ENCODE data around the gene CSPG5. TPM values are rescaled to one million over a fixed set of nuclear protein-coding genes. Genes with fewer than 3 reads are reported as not detected.

The CSPG5 gene
- total RNA-seq, 1 experiment from 2014 or later: 0.66 TPM

DNA sequence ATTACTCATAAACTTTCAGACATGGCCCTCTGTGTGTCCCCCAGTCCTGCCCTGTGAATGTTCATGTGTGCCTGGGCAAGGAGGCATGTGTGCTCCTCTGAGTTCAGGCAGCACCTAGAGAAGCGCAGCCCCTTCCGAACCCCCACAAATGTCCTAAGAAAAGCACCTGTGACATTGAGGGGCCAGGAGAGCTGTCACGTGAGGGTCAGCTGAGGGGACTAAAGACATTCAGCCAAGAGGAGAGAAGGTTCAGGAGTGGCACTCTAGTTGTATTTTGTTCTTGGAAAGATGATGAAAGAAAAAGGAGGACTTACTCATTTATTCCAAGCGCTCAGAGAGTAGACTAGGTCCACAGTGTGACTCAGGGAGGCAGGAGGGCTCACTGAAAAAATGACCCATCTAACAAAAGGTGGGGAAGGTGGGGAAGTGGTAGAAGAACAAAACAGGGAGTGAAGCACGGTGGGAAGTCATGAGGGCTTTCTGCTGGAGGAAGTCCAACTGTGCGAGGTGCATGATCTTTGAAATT lies 37.0 kb downstream of the CSPG5 start:
- BruUV-seq (replicated peaks): no TSS peak
- intact Hi-C loops (cut with micrococcal nuclease): no loop called here
- Histone ChIP-seq H2AFZ (ENCODE audit: low read length) (no peak overlapping the region), H4K20me1 (ENCODE audit: low read length) (no peaks in the 10 kb centered on the region), H3F3A (ENCODE audit: low read length, unreplicated experiment) (no peaks in the 10 kb centered on the region), H3K9me3 (ENCODE audit: low read length) (no peaks in the 10 kb centered on the region), H3K9me2 (replicated peaks; ENCODE audit: low read length) (no peaks in the 10 kb centered on the region), H3K9ac (ENCODE audit: low read length) (no peak overlapping the region), H3K4me3 (ENCODE audit: low read length) (no peak overlapping the region), H3K79me2 (ENCODE audit: low read length) (no peaks in the 10 kb centered on the region), H3K27me3 (ENCODE audit: low read length) (no peaks in the 10 kb centered on the region), H3K27ac (ENCODE audit: low read length) (no peak overlapping the region), H3K4me1 (ENCODE audit: insufficient read depth, low read length) (no peaks in the 10 kb centered on the region), H3K4me2 (ENCODE audit: low read length) (no peak overlapping the region), H3K36me3 (ENCODE audit: low read depth, low read length) (no peaks in the 10 kb centered on the region)
- ChIA-PET CTCF (interaction anchor here (0.5 kb wide), 1 partner anchor 9 kb away, joined by 3 read pairs; no protein-coding TSS in a partner anchor), POLR2A (ENCODE audit: unreplicated experiment) (no interaction called here)
- DNase-seq: no peak
- no peak for ATAC-seq
- TF ChIP-seq, protein P1, sequence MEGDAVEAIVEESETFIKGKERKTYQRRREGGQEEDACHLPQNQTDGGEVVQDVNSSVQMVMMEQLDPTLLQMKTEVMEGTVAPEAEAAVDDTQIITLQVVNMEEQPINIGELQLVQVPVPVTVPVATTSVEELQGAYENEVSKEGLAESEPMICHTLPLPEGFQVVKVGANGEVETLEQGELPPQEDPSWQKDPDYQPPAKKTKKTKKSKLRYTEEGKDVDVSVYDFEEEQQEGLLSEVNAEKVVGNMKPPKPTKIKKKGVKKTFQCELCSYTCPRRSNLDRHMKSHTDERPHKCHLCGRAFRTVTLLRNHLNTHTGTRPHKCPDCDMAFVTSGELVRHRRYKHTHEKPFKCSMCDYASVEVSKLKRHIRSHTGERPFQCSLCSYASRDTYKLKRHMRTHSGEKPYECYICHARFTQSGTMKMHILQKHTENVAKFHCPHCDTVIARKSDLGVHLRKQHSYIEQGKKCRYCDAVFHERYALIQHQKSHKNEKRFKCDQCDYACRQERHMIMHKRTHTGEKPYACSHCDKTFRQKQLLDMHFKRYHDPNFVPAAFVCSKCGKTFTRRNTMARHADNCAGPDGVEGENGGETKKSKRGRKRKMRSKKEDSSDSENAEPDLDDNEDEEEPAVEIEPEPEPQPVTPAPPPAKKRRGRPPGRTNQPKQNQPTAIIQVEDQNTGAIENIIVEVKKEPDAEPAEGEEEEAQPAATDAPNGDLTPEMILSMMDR (conservative IDR thresholded peaks at IDR 0.05; ENCODE audit: low read depth, low read length): no peak
- TF ChIP-seq EZH2 (IDR thresholded peaks at IDR 0.05; ENCODE audit: low read length, unreplicated experiment) (no peak), EZH2phosphoT487 (IDR thresholded peaks at IDR 0.05; ENCODE audit: borderline replicate concordance, low read length) (no peak)

DNA sequence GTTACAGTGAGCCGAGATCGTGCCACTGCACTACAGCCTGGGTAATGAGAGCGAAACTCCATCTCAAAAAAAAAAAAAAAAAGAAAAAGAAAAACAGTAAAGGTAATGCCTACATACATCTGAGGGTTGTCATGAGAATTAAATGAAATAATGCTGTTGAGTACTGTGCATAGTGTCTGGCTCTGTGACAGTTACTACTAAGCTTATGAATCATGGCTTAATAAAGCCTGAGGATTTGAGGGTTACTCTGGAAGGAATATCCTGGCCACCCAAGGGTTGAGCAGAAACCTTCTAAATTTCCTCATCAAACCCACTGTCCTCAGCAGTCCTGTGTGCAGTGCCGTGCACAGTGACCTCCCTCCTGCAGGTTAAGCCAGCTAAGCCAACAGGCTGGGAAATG lies 38.4 kb downstream of the CSPG5 start:
- ATAC-seq (peak; percentile 56; the same call in 1 of the 2 replicates), DNase-seq (no peak)
- no peaks in the 10 kb centered on the region for H3K4me1 ChIP-seq (ENCODE audit: insufficient read depth, low read length)
- H3K4me2 ChIP-seq (ENCODE audit: low read length): no peak overlapping the region
- no peak for TF ChIP-seq EZH2phosphoT487 (IDR thresholded peaks at IDR 0.05; ENCODE audit: borderline replicate concordance, low read length)
- TF ChIP-seq, protein P1 (conservative IDR thresholded peaks at IDR 0.05; ENCODE audit: low read depth, low read length): no peak
- no peak for TF ChIP-seq EZH2 (IDR thresholded peaks at IDR 0.05; ENCODE audit: low read length, unreplicated experiment)
- no peaks in the 10 kb centered on the region for H3K27me3 ChIP-seq (ENCODE audit: low read length)
- no peaks in the 10 kb centered on the region for H3K9me2 ChIP-seq (replicated peaks; ENCODE audit: low read length)
- H3K4me3 ChIP-seq (ENCODE audit: low read length): no peak overlapping the region
- no peaks in the 10 kb centered on the region for H3K36me3 ChIP-seq (ENCODE audit: low read depth, low read length)
- H3K9me3 ChIP-seq (ENCODE audit: low read length): no peaks in the 10 kb centered on the region
- no peaks in the 10 kb centered on the region for H3K79me2 ChIP-seq (ENCODE audit: low read length)
- no peak overlapping the region for H3K27ac ChIP-seq (ENCODE audit: low read length)
- H2AFZ ChIP-seq (ENCODE audit: low read length): no peak overlapping the region
- CTCF ChIA-PET: interaction anchor here (0.5 kb wide), 1 partner anchor 256 kb away, joined by 5 read pairs; no protein-coding TSS in a partner anchor
- POLR2A ChIA-PET (ENCODE audit: unreplicated experiment): no interaction called here
- no peaks in the 10 kb centered on the region for H4K20me1 ChIP-seq (ENCODE audit: low read length)
- no peaks in the 10 kb centered on the region for H3F3A ChIP-seq (ENCODE audit: low read length, unreplicated experiment)
- intact Hi-C loops (cut with micrococcal nuclease): no loop called here
- BruUV-seq (replicated peaks): no TSS peak
- H3K9ac ChIP-seq (ENCODE audit: low read length): no peak overlapping the region

DNA sequence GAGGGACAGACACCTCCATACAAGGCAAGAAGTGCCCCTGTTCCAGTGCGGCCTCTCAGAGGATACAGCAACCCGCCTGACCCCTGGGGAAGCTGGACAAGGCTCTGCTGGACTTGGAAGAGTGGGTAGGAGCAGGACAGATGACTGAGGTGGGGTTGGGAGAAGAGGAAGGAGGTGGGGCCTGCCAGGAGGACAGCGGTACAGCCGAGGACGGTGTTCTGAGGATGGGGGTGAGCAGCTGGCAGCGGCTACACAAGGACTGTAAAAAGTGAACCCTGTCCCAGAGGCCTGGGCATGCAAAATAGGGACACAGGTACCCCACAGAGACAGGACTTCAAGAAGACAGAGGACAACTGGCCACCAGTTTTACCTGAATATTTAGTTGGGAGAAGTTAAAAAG lies 41.7 kb downstream of the CSPG5 start:
- Histone ChIP-seq H3K27me3 (ENCODE audit: low read length) (no peaks in the 10 kb centered on the region), H3F3A (ENCODE audit: low read length, unreplicated experiment) (no peaks in the 10 kb centered on the region), H3K9ac (ENCODE audit: low read length) (no peak overlapping the region), H4K20me1 (ENCODE audit: low read length) (no peaks in the 10 kb centered on the region), H3K4me3 (ENCODE audit: low read length) (no peak overlapping the region), H3K9me2 (replicated peaks; ENCODE audit: low read length) (no peaks in the 10 kb centered on the region), H3K27ac (ENCODE audit: low read length) (no peak overlapping the region), H3K36me3 (ENCODE audit: low read depth, low read length) (no peaks in the 10 kb centered on the region), H3K79me2 (ENCODE audit: low read length) (no peaks in the 10 kb centered on the region), H3K4me1 (ENCODE audit: insufficient read depth, low read length) (no peaks in the 10 kb centered on the region), H2AFZ (ENCODE audit: low read length) (no peak overlapping the region), H3K4me2 (ENCODE audit: low read length) (no peak overlapping the region), H3K9me3 (ENCODE audit: low read length) (no peaks in the 10 kb centered on the region)
- intact Hi-C loops (cut with micrococcal nuclease): no loop called here
- ATAC-seq (no peak), DNase-seq (no peak)
- BruUV-seq (replicated peaks): no TSS peak
- CTCF ChIA-PET: no interaction called here
- no peak for TF ChIP-seq EZH2 (IDR thresholded peaks at IDR 0.05; ENCODE audit: low read length, unreplicated experiment)
- TF ChIP-seq EZH2phosphoT487 (IDR thresholded peaks at IDR 0.05; ENCODE audit: borderline replicate concordance, low read length): no peak
- TF ChIP-seq, protein P1 (conservative IDR thresholded peaks at IDR 0.05; ENCODE audit: low read depth, low read length): no peak
- POLR2A ChIA-PET (ENCODE audit: unreplicated experiment): no interaction called here

Measured in PC-3 (cell line).